Posterior vena cava (tissue), 2 donors: Measurements from ENCODE around the gene MMP25. TPM values are rescaled to one million over a fixed set of nuclear protein-coding genes. Genes with fewer than 3 reads are reported as not detected.

Experiments
- DNase-seq: peaks from one replicate; pipeline ENCODE4 v3.0.0-alpha.2; 2020; ENCODE audit warnings: low spot score
- intact Hi-C, 2 donors: fragments of 100-400 bp; cut with DNase I; formaldehyde crosslinking; loops; one replicate each; pipeline versions ENCODE4 v1.14.1 to v1.14.2; 2022 to 2023
- total RNA-seq, 2 donors: library from RNA; stranded (reverse); fragmentation: NEBNext Ultra II Directional; extraction: Animal tissue kit (Norgen Biotek cat#: 25700); gene quantifications; one replicate each; pipeline ENCODE4 v1.2.1, GENCODE V29; 2021
- donor health status: DM: yes; HTN: yes; CAD: no.
- donor health status: DM: yes; HTN: yes; CAD: no.

MMP25 gene
- total RNA-seq, 2 donors from 2014 or later: 4.7 to 5.6 TPM

DNA sequence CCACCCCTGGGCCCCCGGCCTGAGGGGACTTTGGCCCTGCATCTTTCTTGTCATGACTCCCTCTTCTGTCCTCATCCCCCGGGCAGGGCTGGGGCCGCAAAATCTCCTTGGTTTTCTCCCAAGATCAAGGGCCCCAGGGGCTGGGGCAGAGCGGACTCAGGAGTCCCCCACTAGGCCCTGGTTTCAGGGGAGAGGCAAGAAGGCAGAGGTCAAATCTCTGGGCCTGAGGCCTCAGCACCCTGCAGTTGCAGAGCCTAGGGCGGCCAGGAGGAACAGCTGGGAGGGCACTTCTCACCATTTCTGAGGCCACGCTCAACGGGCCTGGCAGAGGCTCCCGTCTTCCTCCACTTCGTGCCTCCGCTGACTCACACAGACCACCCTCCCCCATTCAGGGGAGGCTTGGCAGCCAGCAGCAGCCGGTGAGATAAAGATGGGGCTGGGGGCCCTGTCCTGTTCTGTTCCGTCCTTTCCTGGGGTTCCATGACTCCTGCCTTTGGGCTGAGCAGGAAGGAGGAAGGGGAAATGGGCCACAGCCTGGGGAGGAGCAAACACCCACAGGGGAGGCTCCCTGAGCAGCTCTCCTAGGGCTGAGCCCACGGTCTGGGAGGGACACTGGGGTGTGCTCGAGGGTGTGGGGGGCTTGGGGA is 40.4 kb downstream of the MMP25 start:
- DNase-seq: no peak
- intact Hi-C loops: no loop called here

DNA sequence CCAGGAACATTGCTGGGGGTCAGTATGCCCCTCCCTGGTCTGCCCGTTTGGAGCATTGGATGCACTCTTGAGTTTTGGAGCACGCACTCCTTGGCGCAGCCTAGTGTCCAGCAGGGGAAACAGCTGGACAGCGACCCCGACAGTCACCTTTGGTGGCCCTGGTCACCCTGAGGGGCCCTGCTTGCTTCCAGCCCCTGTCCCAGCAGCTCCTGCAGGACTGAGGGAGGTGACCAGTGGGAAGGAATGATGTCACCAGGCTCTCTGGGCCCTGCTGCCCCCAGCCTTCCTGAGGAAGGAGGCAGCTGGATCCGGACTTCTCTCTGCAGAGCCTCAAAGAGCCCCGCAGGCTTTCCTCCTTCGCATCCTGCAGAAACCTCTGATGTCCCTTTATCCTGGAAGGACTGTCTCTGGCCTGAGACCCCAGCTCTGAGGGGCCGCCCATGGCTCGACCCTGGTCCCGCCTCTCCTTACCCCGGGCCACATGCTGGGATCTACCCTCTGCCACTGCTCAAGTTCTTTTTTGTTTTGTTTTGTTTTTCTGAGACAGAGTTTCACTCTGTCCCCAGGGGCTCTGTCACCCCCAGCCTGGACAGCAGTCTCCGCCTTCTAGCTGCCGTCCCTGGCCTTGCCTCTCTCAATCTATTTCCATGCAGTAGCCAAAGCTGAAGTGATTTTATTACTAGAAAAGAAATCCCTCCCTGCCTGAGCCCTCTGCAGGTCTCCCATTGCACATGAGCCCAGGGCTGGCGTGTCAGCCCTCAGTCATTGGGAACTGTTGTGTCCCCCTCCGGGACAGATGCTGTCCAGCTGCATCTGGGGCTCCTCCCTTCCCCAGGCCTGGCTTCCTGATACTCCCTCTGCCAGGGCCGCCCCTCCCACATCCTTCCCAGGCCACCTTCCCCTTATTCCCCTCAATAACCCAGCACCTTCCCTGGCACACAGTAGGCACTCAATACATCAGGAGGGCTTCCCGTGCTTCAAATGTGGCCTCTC is 41.2 kb downstream of the MMP25 start:
- intact Hi-C loops: no loop called here
- DNase-seq: no peak

DNA sequence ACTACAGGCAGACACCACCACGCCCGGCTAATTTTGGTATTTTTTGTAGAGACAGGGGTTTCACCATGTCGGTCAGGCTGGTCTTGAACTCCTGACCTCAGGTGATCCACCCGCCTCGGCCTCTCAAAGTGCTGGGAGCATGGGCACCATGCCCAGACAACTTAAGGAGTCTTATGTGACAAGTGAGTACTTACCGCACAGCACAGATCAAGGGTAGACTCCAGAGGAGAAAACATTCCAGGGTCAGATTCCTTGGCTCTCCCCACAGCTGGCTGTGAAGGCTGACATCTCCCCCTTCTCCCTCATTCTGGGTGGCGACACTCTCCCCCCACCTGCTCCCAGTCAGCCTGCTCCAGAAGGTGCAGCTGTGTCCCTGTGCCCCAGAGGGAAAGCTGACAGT is 42.1 kb downstream of the MMP25 start:
- no peak for DNase-seq
- intact Hi-C loops: no loop called here

DNA sequence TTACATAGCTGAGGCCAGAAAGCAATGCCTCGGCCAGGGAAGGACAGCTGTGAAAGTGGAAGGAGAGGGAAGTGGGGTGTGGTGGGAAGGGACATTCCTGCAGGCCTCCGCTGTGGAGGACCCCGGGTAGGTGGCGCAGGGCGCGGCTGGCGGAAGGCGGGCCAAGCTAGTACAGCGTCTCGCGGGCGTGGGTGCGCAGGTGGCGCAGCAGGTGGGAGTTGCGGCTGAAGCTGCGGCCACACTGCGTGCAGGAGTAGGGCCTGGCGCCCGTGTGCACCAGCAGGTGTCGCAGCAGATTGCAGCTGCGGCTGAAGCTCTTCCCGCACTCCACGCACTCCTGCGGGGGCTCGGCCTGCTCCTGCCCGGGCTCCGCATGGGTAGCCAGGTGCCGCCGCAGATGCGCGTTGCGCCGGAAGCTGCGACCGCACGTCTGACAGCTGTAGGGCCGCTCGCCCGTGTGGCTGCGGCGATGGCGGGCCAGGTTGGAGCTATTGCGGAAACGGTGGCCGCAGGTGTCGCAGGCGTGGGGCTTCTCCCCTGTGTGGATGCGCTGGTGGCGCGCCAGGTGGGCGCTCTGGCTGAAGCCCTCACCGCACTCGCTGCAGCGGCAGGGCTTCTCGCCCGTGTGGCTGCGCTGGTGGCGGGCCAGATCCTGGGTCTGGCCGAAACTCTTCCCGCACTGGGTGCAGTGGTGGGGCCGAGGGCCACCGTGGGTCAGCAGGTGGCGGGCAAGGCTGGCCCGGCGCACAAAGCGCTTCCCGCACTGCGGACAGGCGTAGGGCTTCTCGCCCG is 42.8 kb downstream of the MMP25 start:
- DNase-seq: no peak
- intact Hi-C loops: no loop called here

DNA sequence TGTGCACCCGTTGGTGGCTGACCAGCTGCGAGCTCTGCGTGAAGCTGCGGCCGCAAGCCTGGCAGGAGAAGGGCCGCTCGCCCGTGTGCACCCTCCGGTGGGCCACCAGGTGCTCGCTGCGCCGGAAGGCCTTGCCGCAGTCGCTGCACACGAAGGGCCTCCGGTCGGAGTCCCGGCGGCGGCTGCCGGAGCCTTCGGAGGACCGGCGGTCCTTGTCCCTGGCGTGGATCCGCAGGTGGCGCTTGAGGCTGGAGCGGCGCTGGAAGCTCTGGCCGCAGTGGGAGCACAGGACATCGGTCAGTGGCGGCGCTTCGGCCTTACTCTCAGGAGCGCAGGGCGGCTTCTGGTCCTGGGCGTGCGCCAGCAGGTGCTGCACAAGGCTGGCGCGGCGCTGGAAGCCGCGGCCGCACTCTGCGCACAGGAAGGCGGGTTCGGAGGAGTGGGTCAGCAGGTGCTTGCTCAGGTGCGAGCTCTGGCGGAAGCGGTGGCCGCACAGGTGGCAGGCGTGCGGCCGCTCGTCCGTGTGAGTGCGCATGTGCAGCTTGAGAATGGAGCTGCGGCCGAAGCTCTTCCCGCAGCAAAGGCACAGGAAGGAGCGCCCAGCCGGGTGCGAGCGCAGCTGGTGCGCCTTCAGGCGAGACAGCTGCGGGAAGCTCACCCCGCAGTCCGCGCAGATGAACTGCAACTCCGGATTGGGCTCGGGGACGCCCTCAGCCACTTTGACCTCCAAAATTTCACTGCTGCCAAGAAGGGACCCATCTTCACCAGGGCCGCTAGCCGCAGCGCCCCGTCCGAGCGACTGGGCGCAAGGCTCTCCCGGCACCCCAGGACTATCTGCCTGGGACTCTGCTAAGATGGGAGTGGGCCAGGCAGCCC is 43.6 kb downstream of the MMP25 start:
- intact Hi-C loops: no loop called here
- no peak for DNase-seq

DNA sequence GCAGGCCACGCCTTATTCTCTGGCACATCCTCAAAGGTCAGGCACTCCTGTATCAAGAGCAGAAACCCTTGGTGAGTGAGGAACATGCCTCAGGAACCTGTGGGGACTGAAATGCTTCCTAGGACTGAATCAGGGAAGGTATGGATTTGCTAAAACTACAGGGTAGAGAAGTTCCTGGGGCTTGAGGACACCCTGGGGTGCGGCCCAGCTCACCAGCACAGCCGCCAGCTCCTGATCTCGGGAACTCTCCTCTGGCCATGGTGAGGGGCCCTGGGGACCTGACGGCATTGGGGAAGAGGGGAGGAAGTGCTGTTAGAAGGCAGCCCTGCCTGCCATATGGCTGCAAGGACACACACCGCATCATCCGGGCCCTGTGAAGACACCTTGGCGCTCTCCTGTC is 45.2 kb downstream of the MMP25 start:
- intact Hi-C loops: no loop called here
- DNase-seq: no peak

DNA sequence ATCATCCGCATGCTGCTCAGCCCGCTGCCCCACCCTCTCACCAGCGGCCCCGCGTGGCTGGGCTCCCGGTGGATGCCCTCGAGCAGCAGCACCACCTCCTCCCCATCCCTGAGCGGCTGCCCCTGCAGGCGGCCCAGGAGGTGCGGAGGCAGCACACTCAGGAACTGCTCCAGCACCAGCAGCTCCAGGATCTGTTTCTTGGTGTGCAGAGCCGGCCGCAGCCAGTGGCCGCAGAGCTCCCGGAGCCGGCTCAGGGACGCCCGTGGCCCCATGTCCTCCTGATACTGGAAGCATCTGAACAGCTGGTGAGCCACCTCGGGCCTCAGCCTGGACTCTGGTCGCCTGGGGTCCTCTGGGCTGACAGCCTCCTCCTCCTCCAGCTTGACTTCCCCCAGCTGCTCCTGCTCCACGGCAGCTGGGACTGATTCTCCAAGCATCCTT is 46.2 kb downstream of the MMP25 start:
- intact Hi-C loops: no loop called here
- no peak for DNase-seq

DNA sequence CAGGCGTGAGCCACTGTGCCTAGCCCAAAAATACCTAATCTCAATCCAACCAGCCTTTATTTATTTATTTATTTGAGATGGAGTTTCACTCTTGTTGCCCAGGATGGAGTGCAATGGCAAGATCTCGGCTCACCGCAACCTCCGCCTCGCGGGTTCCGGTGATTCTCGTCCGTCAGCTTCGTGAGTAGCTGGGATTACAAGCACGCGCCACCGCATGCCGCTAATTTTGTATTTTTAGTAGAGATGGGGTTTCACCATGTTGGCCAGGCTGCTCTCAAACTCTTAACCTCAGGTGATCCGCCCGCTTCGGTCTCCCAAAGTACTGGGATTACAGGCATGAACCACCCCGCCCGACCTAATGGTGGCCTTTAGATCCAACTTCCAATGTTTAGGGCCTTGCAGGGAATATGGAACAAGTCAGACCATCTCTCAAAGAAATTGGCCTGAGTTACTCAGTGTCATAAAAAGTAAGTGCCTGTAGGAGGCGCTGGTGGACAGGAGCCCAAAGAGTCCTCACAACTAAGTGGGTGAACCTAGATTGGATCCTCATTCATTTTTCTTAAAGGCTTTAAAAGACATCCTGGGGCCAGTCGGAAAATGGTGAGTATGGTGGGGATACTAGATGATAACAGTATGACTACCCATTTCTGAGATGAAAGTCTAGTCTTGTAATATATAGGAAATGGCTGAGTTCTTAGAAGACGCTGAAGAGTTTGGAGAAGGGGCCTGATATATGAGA is 48.1 kb downstream of the MMP25 start:
- intact Hi-C loops: no loop called here
- no peak for DNase-seq

DNA sequence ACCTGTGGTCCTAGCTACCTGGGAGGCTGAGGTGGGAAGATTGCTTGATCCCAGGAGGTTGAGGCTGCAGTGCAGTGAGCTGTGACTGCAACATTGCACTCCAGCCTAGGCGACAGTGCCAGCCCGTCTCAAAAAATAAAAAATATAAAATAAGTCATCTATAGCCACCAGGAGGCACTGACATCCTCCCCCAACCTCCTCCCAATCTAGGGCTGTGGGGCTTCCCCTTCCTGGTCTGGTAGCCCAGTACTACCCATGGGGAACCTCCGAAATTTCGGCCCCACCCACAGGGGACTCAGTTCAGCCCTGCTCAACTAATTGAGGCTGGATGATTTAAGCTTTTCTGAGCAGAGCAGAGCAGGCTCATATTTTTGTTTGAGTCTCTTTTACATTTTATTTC is 49.5 kb downstream of the MMP25 start:
- intact Hi-C loops: no loop called here

DNA sequence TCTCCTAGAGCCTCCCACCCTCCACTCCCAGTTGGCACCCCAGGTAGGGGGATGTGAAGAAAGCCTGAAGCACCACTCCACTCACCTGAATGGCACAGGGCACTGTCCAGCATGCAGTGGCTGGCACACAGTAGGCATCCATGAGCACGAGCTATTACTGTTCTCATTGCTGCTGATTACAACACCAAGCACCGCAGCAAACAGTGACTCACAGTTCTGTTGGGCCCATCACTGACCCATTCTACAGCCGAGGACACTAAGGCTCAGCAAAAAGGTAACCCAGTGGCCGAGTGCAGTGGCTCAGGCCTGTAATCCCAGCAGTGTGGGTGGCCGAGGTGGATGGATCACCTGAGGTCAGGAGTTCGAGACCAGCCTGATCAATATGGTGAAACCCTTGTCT is 50.0 kb downstream of the MMP25 start:
- intact Hi-C loops: no loop called here
- no peak for DNase-seq

More for the DNA sequence above, 49.5 kb downstream of the MMP25 start:
- DNase-seq: no peak

DNA sequence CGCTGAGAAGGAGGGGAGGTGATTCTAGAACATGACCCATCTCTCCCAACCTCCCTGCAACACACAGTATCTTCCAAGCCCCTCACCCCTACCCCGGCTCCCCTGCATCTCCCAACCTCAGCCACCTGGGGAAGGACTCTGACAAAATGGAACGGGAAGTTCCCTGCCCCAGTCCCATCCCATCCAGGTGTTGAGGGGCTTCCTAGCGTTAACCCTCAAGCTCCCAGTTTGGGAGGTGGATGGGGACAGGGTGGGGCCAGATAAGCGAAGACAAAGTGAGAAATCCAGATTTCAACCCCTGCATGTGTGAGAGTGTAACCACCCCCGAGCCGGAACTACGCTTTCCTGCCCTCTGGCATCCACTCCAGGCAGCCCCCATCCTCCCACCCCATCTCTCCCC is 50.9 kb downstream of the MMP25 start:
- intact Hi-C loops: no loop called here

DNA sequence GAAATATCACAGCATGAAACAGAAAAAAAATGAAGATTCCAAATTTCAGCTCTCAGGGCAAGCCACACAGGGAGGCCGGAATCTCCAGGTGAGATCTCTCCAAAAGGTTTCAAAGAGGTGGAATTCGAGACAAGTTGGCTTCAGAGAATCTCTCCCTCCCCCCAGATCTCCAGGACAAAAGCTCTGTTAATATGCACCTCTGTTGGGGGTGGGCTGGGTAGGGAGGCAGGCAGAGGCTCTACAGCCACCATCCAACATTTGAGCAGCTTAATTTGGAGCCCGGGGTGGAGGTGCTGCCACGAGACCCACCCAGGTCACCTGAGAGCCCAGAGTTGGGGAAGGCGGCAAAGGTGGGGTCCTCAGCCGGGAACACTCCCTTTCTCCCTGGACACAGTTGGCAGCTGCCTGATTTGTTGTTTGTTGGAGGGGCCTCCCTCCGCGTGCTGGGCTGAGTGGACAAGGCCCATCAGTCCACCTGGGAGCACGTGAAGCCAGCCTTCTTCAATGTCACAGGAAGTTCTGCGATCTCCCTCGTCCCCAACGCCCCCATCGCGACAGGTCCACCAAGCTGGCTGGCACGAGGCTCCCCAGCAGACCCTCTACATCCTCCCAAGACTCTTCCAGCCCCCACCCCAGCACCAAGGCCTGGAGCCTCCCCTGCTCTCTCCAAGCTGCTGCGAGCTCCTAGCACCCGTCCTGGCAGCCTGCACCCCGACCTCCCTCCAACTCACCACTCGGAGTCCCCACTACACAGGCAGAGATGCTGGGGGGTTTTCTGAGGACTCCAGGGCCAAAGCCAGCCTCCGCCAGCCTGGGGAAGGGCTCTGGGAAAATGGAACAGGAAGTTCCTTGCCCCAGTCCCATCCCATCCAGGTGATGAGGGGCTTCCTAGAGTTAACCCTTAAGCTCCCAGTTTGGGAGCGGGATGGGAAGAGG is 52.4 kb downstream of the MMP25 start, which contains the start of gene ZSCAN10:
TSS of gene ZSCAN10 (minus strand) at position 836 of the 936 bp plus-strand sequence. CDS start 6,357 bp downstream, outside the sequence.
- intact Hi-C loops: no loop called here
- DNase-seq: no peak

More for the DNA sequence above, 50.9 kb downstream of the MMP25 start:
- no peak for DNase-seq

DNA sequence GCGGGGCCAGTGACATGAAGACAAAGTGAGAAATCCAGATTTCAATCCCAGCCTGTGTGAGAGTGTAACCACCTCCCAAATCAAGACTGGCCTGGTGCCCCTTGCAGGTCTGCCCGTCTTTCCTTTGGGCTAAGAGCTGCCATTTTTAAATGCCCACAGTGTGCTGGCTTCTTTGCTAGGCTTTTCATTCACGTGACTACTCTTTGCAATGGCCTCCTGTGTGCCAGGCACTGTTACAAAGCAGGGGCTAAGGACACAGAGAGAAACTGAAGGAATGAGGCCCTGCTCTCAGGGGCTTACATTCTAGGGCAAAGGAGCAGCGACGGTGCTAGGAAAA is 53.0 kb downstream of the MMP25 start:
- DNase-seq: no peak
- intact Hi-C loops: no loop called here

DNA sequence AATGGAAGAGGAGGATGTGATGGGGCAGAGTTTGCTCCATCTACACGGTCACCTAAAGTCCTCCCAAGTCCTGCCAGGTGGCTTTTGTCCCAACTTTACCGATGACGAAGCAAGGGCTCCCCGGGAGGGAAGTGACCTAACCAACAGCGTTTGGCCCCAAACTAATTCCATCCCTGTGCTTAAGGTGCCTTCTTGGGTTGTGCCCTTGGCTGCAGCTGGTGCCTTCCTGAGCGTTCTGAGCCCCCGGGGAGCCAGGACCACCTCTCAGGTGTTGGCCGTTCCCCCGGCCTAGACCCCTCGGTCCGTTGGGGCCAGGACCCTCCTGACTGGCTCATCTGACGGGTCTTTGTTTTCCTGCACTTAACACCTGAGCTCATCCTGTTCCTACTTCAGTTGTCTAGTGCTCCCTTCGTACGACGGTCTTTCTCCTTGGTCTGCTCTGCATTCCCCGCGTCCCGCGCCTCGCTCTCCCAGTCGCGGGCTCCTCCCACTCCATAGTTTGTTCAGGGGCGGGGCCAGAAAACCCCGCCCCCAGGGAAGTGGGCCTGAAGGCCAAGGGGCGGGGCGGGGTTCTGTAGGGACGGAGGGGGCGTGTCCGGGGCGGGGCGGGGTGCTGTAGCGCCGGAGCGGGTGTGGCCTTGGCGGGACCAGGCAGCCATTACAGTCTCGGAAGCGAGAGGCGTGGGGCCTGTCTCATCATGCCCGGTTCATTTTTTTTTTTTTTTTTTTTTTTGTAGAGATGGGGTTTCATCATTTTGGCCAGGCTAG is 53.6 kb downstream of the MMP25 start:
- peak; percentile 97 for DNase-seq
- intact Hi-C loops: no loop called here

DNA sequence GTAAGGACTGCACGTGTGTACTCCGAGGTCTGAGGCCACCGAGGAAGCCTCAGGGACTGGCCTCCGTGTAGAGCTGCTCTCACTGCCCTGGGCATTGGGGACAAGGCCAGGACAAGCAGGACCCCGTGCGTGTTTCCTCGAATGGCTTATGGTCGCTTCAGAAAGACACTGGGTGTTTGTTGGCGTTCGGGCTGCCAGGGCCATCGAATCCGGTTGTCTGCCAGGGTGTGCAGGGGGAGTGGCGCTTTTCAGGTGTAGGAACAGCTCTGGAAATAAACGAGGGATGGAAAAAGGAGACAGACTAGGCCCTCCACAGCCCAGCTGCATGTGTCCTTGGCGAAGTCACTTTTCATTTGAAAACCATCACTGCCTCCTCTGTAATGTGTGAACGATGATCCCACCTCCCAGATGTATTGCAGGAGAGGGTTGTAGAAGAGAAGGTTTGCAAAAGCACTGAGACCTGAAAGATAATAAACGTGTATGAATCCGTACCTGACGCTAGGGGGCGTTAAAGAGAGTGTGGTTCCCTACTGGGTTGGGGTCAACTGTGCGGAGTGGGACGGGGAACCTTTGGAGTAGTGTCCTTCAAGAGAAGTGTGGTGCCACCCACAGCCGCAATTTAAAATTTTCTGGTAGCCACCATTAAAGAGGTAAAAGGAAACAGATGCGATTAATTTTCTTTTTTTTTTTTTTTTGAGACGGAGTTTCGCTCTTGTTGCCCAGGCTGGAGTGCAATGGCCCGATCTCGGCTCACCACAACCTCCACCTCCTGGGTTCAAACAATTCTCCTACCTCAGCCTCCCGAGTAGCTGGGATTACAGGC is 54.9 kb downstream of the MMP25 start:
- intact Hi-C loops: no loop called here
- no peak for DNase-seq
